ENCODE measurements around the gene BMI1.
"Not testable (repeated sequence)": the region's sequence is repeated elsewhere in the genome, so short reads cannot be mapped to it uniquely, and the experiment has no call there.

BMI1 gene

DNA sequence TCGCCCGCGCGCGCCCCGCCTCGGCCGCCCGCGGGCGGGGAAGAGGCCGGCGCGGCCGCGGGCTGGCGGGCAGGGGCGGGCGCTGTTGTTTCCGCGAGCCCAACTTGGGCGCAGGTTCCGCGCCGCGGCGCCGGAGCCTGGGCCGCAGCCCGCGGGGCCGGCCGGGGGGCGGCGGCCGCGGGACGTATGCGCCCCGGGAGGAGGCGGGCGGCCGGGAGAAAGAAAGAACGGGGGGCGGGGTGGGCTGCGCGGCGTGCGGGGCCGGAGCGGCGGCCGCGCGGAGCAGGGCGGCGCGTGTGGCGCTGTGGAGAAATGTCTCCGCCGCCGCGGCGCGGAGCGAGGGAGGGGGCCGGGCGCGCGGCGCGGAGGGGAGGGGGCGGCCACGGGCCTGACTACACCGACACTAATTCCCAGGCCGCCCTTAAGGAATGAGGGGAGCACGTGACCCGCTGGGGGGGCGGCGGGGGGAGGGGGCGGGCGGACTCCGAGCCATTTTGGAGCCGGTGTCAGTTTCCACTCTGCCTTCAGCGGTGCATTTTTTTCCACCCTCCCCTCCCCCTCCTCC, at the start of gene BMI1:
Gene BMI1 (plus strand): TSS at position 509 of the 565 bp plus-strand sequence. CDS start 5,351 bp downstream, outside the sequence.
- DNase-seq (ENCODE audit: low read depth) = no peak

GRCh38 chr10:22271786-22272185, 49.1 kb upstream of the BMI1 start:
- no peak for DNase-seq (ENCODE audit: low read depth)

GRCh38 chr10:22278441-22278782, 42.5 kb upstream of the BMI1 start:
- DNase-seq (ENCODE audit: low read depth) = no peak

GRCh38 chr10:22280078-22280477, 40.8 kb upstream of the BMI1 start:
- no peak for DNase-seq (ENCODE audit: low read depth)

DNA sequence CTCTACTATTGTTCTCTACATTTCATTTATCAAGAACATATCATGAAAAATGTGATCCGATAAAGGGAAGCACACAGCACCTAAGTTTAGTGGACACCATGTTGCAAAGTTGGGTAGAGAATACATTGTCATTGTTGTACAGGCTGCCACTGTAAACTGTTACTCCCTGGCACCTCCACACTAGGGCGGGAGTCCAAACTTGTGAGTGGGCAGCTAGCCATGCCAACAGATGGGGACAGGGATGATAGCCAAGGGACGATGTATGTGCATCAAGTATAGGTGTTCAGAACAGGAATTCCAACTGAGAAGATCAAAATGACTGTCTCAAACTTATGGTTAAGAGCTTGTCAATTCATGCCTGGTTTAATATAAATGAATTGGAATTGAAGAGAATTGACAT, 35.8 kb upstream of the BMI1 start:
- no peak for DNase-seq (ENCODE audit: low read depth)

GRCh38 chr10:22293747-22294404, 27.0 kb upstream of the BMI1 start:
- no peak for DNase-seq (ENCODE audit: low read depth)

DNA sequence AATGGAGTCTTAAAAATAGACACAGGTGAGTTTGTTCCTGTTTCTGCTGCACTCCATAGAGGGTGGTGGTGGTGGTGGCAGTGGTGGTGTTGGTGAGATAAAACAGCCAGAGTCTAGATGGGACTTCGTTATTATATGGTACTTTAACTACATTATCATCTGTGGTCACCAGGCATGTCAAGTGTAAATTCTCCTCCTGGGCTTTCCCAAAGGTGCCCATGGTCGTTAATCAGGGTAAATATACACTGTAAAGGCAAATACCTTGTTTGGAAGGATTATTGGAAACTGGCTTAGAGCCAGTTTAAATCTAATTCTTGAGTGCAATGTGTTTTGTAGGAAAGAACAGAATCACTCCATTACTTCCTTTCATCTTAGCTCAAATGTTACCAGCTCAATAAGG, 26.2 kb upstream of the BMI1 start:
- DNase-seq (ENCODE audit: low read depth) = no peak

DNA sequence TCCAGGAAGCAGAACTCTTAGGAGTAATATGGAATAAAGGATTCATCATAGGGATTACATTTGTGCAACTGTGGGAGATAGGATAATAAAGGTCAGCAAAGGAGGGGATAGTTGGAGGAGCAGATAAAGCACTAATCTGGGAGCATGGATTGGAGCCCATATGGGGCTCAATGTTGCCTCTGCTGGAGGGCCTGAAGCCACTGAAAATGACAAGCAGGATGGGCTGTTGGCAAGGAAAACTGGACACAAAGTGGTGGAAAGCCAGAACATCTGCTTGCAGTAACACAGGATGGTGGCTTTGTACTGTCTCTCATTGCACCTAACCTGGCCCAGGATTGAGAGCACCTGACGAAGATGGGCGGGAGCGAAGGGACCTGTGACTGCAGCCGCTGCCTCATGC, 19.7 kb upstream of the BMI1 start:
- no peak for DNase-seq (ENCODE audit: low read depth)

GRCh38 chr10:22303461-22303860, 17.4 kb upstream of the BMI1 start:
- DNase-seq (ENCODE audit: low read depth) = no peak

- DNase-seq (ENCODE audit: low read depth) = no peak
Measured at GRCh38 chr10:22305721-22306120, 15.2 kb upstream of the BMI1 start.

GRCh38 chr10:22308390-22308789, 12.5 kb upstream of the BMI1 start:
- DNase-seq (ENCODE audit: low read depth) = no peak

DNA sequence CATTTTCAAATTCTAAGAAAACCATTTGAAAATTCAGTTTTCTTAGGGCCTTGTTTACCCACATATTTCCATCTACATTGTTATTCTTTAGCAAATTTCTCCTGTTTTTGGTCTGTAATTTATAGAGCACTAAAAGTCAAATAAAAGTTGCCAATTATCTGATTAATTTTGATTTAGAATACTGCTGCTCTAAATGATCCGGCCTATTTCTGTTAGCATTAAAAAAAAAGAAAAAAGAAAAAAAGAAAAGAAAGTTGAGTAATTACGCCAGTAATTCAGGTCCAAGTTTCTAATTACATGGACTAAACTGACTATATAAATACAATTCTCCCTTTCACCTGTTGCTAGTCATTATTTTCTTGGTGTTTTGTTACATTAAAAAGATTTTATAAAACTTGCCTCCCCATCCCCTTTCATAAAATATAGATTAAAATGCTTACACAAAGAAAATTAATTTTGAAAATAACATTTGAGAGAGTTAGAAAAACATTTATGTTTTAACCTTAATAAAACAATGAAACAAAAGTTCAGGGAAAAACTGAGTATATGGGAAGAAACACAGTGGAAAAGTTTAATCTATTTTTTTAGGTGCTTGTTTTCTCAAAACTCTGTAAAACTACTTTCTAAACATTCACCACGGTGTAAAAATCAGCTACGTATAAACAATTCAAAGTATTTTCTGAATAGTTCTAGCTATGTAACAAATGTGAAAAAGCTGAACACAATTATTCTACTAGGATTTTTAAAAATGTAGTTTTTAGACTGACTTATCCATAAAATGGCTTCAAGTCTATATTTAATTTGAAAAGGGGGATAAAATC, 11.5 kb upstream of the BMI1 start:
- DNase-seq (ENCODE audit: low read depth) = no peak

GRCh38 chr10:22310012-22310411, 10.9 kb upstream of the BMI1 start:
- not testable (repeated sequence) for DNase-seq (ENCODE audit: low read depth)

DNA sequence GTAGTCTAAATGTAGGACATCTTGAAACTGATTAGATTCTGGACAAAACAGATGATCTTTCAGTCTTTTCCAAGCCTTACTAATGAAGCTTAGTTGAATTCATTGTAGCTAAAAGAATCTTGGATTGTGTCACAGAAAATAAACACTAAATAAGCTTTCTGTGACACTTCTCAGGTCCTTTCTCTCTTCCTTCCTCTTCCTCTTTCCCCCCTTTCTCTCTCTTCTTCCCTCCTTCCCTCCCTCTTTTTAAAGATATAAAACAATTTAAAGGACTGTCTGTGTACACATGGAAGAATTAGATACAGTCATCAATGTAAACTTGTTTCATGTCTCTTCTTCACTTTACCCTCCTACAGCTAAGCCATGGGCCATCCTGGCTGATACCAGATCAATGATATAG, 10.0 kb upstream of the BMI1 start:
- DNase-seq (ENCODE audit: low read depth) = no peak

DNA sequence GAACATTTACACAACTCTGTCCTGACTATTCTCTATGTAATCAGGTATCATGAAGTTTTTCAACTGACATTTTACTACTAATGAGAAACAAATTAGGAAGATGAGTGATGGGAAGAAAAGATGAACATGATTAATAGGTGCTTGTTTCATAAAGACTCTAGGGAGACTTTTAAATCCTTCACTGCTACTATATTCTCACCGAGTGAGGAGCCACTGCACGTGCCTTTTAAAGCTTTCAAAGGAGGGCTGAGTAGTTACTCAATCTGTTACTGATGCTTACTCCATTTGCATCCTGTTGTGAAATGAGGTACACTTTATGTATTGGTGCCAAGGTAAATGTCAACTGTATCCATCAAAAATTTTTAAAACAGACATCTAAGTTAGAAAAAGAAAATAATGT, 6.0 kb upstream of the BMI1 start:
- DNase-seq (ENCODE audit: low read depth) = no peak

DNA sequence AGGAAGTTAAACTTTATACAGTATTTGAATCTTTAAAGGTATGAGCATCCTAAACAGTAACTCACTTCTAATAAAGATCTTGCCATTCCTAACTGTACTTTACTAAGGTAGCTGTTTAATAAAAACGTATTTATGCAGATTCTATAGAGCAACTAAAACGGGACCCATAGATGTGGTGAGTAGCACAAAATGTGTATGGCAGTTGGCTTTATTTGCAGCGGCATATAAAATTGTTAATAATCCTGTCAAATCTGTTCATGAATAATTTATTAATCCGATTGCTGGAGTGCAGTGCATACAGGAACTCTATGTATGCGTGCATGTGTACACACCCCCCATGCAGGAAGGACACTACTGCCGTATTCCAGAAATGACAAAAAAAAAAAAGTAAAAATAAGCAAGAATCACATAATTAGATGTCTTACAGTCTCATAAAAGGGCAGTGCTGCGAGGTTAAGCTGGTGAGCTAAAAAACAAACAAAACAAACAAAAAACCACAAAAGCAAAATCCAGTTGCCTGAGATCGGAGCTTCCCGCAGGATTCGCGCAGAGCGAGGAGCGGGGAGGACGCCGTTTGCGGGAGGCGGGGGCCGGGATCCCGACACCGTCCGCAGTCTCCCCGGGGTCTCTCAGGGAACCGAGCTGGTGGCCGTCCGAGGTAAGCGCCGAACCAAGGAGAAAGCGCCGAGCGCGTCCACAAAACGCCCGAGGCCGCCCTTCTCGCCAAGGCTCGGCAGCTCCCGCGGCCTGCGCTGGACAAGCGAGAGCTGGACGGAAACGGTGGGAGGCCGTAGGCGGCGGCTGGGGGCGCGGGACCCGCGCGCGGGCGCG, 5.2 kb upstream of the BMI1 start:
- no peak for DNase-seq (ENCODE audit: low read depth)

DNA sequence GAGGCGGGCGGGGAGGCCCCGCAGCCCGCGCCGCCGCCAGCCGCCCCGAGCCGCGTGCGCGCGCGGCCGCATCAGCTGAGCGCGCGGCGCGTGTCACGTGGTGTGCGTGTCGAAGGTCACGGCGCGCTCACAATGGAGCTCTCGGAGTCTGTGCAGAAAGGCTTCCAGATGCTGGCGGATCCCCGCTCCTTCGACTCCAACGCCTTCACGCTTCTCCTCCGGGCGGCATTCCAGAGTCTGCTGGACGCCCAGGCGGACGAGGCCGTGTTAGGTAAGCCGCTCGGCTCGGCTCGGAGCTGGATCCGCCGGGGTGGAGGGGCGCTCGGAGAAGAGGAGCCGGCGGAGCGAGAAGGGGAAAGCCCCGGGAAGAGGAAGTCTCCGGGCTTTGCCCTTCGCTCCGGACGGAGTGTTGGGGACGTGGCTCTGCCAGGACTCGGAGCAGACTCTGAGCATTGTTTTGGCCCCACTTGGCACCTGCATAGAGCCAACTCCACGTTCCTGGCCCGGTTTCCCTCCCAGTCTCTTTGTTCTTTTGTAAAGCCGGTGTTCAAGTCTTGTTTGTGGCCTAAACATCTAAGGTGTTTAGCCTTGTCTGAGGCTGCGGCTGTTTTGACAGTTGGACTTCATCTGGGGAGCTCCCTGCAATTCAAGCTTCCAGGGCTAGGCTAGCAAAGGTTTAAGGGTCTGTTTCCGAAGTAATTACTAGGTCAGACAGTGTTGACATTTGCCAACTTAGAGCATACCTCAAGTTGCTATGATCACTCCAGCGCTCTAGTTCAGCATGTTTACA, 4.4 kb upstream of the BMI1 start, which contains the start of gene COMMD3:
Gene COMMD3 (plus strand): TSS at position 103 of the 790 bp plus-strand sequence. CDS start 30 bp downstream, at position 133.
- peak; percentile 76 for DNase-seq (ENCODE audit: low read depth)

DNA sequence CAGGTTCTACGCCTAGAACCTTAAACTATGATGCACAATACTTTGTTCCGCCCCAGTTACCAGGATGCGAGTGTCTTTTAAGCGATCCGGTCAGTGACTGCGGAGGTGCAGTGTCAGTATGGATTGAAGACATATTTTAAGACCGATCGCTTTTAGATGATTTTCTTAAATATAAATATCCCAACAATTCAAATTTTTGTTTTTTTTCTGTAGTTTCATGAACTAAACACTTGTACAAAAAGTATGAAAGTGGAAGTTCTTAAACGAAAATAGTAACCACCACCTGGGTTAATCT, 3.9 kb upstream of the BMI1 start:
- no peak for DNase-seq (ENCODE audit: low read depth)

GRCh38 chr10:22317771-22318565, 2.9 kb upstream of the BMI1 start:
- DNase-seq (ENCODE audit: low read depth) = no peak

DNA sequence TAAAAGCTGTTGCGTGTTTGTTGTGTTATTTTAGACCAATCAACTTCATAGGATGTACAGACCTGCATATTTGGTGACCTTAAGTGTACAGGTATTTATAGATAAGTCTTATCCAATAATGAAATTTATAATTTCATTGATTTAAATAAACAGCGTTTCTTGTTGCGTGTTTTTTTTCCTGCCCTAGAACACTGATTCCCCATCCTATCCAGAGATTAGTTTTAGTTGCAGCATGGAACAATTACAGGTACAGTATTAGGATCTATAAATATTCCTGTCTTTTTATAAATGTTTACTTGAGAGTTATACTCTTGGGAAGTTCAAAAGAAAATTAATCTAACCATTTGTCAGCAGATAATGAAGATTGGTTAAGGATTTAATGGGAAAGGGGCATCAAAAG, 2.1 kb upstream of the BMI1 start:
- DNase-seq (ENCODE audit: low read depth) = no peak

- DNase-seq (ENCODE audit: low read depth) = no peak
Measured at GRCh38 chr10:22319547-22319979, 1.3 kb upstream of the BMI1 start.
